ENCODE results near the gene ZNF331. TPM values are rescaled to one million over a fixed set of nuclear protein-coding genes. Genes with fewer than 3 reads are reported as not detected.

Gene ZNF331
- total RNA-seq, 4 donors from 2014 or later, result 3.7 to 15.7 (median 5.8) TPM

GRCh38 chr19:53594811-53595509 lies 57.0 kb downstream of the ZNF331 start:
- Histone ChIP-seq H3K36me3 (no peaks in the 10 kb centered on the region), H3K4me1 (no peaks in the 10 kb centered on the region), H3K27ac (no peak overlapping the region), H3K9me3 (no peaks in the 10 kb centered on the region), H3K4me3 (no peak overlapping the region), H3K27me3 (no peaks in the 10 kb centered on the region)
- no peak for DNase-seq
- intact Hi-C loops (cut with DNase I; ENCODE audit: low total_unique reads), result no loop called here
- TF ChIP-seq CTCF (IDR thresholded peaks at IDR 0.05), result no peak
- in situ Hi-C loops (cut with MboI; ENCODE audit: low pct_ligation_motif_present in 1 of 4, low pct_unique_long_range_greater_than_20kb in 1 of 4, low sequenced_read_pairs in 3 of 4), result no loop called here
- 60 to 70% methylated on average over 1 to 14 of the region's 14 CpGs for WGBS, 2 donors (ENCODE audit: low coverage in 1 of 2)

- Histone ChIP-seq H3K36me3 (no peaks in the 10 kb centered on the region), H3K4me3 (no peak overlapping the region), H3K9me3 (no peaks in the 10 kb centered on the region), H3K4me1 (no peaks in the 10 kb centered on the region), H3K27me3 (no peaks in the 10 kb centered on the region), H3K27ac (no peak overlapping the region)
- intact Hi-C loops (cut with DNase I; ENCODE audit: low total_unique reads) (no loop called here), in situ Hi-C loops (cut with MboI; ENCODE audit: low pct_ligation_motif_present in 1 of 4, low pct_unique_long_range_greater_than_20kb in 1 of 4, low sequenced_read_pairs in 3 of 4) (no loop called here)
- WGBS, 2 donors (ENCODE audit: low coverage in 1 of 2), result 86% methylated on average over 5 of the region's 9 CpGs; no CpG with 5 or more reads in 1 of the 2 donors
- DNase-seq, result no peak
- TF ChIP-seq CTCF (IDR thresholded peaks at IDR 0.05) (no peak), POLR2AphosphoS5 (IDR thresholded peaks at IDR 0.05) (no peak), POLR2A (IDR thresholded peaks at IDR 0.05) (no peak), EP300 (IDR thresholded peaks at IDR 0.05; ENCODE audit: low read depth) (no peak)
These were observed 57.5 kb downstream of the ZNF331 start for GRCh38 chr19:53595510-53595867.

GRCh38 chr19:53596056-53596455 lies 58.1 kb downstream of the ZNF331 start:
- no peaks in the 10 kb centered on the region for H3K36me3 ChIP-seq
- no peaks in the 10 kb centered on the region for H3K27me3 ChIP-seq
- 86 to 91% methylated on average over 3 to 9 of the region's 9 CpGs for WGBS, 2 donors (ENCODE audit: low coverage in 1 of 2)
- no peak overlapping the region for H3K4me3 ChIP-seq
- H3K27ac ChIP-seq, result no peak overlapping the region
- in situ Hi-C loops (cut with MboI; ENCODE audit: low pct_ligation_motif_present in 1 of 4, low pct_unique_long_range_greater_than_20kb in 1 of 4, low sequenced_read_pairs in 3 of 4) (no loop called here), intact Hi-C loops (cut with DNase I; ENCODE audit: low total_unique reads) (no loop called here)
- TF ChIP-seq CTCF (IDR thresholded peaks at IDR 0.05) (no peak), POLR2AphosphoS5 (IDR thresholded peaks at IDR 0.05) (no peak), EP300 (IDR thresholded peaks at IDR 0.05; ENCODE audit: low read depth) (no peak), POLR2A (IDR thresholded peaks at IDR 0.05) (no peak)
- H3K4me1 ChIP-seq, result no peaks in the 10 kb centered on the region
- DNase-seq, result no peak
- H3K9me3 ChIP-seq, result no peaks in the 10 kb centered on the region

DNA sequence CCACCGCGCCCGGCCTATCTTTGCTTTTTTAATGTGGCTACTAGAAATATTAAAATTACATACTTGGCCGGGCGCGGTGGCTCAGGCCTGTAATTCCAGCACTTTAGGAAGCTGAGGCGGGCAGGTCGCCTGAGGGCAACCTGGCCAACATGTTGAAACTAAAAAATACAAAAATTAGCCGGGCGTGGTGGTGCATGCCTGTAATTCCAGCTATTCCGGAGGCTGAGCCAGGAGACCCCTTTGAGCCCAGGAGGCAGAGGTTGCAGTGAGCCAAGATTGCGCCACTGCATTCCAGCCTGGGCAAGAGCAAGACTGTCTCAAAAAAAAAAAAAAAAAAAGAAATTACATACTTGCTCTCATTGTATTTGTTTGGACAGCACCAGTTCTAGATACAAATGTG lies 59.1 kb downstream of the ZNF331 start:
- intact Hi-C loops (cut with DNase I; ENCODE audit: low total_unique reads) (no loop called here), in situ Hi-C loops (cut with MboI; ENCODE audit: low pct_ligation_motif_present in 1 of 4, low pct_unique_long_range_greater_than_20kb in 1 of 4, low sequenced_read_pairs in 3 of 4) (no loop called here)
- TF ChIP-seq EP300 (IDR thresholded peaks at IDR 0.05; ENCODE audit: low read depth) (no peak), POLR2AphosphoS5 (IDR thresholded peaks at IDR 0.05) (no peak), POLR2A (IDR thresholded peaks at IDR 0.05) (no peak), CTCF (IDR thresholded peaks at IDR 0.05) (no peak)
- 86 to 93% methylated on average over 10 to 12 of the region's 12 CpGs for WGBS, 2 donors (ENCODE audit: low coverage in 1 of 2)
- no peak overlapping the region for H3K27ac ChIP-seq
- no peaks in the 10 kb centered on the region for H3K4me1 ChIP-seq
- H3K9me3 ChIP-seq, result no peaks in the 10 kb centered on the region
- no peak overlapping the region for H3K4me3 ChIP-seq
- no peak for DNase-seq
- H3K36me3 ChIP-seq, result no peaks in the 10 kb centered on the region
- H3K27me3 ChIP-seq, result no peaks in the 10 kb centered on the region
